ENCODE results near the gene ADCYAP1R1. TPM values are rescaled to one million over a fixed set of nuclear protein-coding genes. Genes with fewer than 3 reads are reported as not detected.

The ADCYAP1R1 gene
- total RNA-seq, 1 experiment from 2014 or later, result 8.9 TPM

DNA sequence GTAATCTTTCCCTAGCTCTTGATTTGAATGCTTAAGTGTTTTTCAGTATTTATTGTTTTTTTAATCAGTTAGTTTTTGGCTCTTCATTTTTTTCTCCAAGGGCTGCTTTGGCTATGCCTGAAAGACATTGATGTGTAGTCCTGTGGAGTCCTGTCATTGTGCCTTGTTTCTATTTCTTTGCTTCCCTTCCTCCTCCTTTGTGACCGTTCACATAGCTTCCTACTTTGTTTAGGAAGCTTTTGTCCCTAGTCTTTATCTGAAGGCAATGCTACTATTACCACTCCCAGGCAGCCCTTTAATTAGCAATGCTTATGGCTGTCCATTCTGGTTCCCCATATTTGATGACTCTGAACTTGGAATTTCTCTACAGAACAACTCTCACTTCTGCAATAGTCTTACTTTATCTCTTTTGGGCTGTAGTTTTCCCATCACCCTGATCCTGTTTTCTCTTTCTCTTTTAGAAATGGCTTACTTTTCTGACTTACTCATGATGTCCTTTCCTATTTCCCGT, 39.9 kb downstream of the ADCYAP1R1 start:
- Histone ChIP-seq H2AFZ (ENCODE audit: low read length) (no peak overlapping the region), H3K27ac (ENCODE audit: insufficient read length, low read depth, low read length) (no peak overlapping the region), H3K56ac (ENCODE audit: insufficient read length, low read depth, low read length) (no peak overlapping the region), H3K9ac (ENCODE audit: extremely low read depth, insufficient read length, low read length) (no peak overlapping the region), H2BK15ac (ENCODE audit: low read depth, low read length) (no peak overlapping the region), H3K27me3 (ENCODE audit: insufficient read depth, low read length) (no peaks in the 10 kb centered on the region), H2BK120ac (ENCODE audit: low read depth, low read length, poor library complexity, severe bottlenecking) (no peak overlapping the region), H4K20me1 (ENCODE audit: control insufficient read depth, insufficient read depth, insufficient read length) (no peaks in the 10 kb centered on the region), H3K14ac (ENCODE audit: insufficient read depth, low read length) (no peak overlapping the region), H4K8ac (replicated peaks; ENCODE audit: insufficient read length, low read depth, low read length) (no peak overlapping the region), H3K18ac (ENCODE audit: insufficient read length, low read depth, low read length) (no peak overlapping the region), H3K23me2 (ENCODE audit: insufficient read length, low read depth, low read length, poor library complexity, severe bottlenecking) (no peaks in the 10 kb centered on the region), H3K4ac (ENCODE audit: low read depth, low read length) (no peak overlapping the region), H2AK5ac (ENCODE audit: insufficient read length, low read length) (no peak overlapping the region), H3K4me1 (ENCODE audit: insufficient read depth, low read length) (no peaks in the 10 kb centered on the region), H3T11ph (ENCODE audit: low read length) (no peak overlapping the region), H3K79me1 (ENCODE audit: insufficient read depth, low read depth, low read length, poor library complexity, severe bottlenecking) (no peaks in the 10 kb centered on the region), H2BK5ac (ENCODE audit: insufficient read length, low read length) (no peak overlapping the region), H2BK12ac (ENCODE audit: insufficient read length, low read depth, low read length) (no peak overlapping the region), H3K9me3 (ENCODE audit: control insufficient read depth, low read depth, low read length) (no peaks in the 10 kb centered on the region), H4K5ac (ENCODE audit: insufficient read length, low read depth, low read length) (no peak overlapping the region), H4K91ac (ENCODE audit: insufficient read length, low read depth, low read length) (no peak overlapping the region), H3K4me2 (ENCODE audit: insufficient read depth, insufficient read length, low read length) (no peak overlapping the region), H3K79me2 (ENCODE audit: insufficient read depth, low read length) (no peaks in the 10 kb centered on the region), H2BK20ac (ENCODE audit: low read depth, low read length, poor library complexity, severe bottlenecking) (no peak overlapping the region), H3K23ac (ENCODE audit: insufficient read length, low read depth, low read length) (no peak overlapping the region)
- Mint-ChIP-seq H3K4me1 (peaks cover 4 to 9% of the 10 kb centered on the region in 2 experiments), H3K27me3 (ENCODE audit: low read depth) (no peaks in the 10 kb centered on the region; the same call in 1 of the 2 replicates), H3K9me3 (no peaks in the 10 kb centered on the region), H3K36me3 (ENCODE audit: insufficient read depth in 1 of 3, low read depth in 3 of 3) (peaks cover 0 to 5% (median 0%) of the 10 kb centered on the region in 3 experiments; a peak in 2 of 7 replicates), H3K4me3 (no peak overlapping the region), H3K27ac (no peak overlapping the region)
- WGBS (ENCODE audit: extremely low coverage, insufficient read length, low lambda C conversion rate), result no CpG with 5 or more reads among the region's 2 CpGs
- no peak for DNase-seq
- TF ChIP-seq, protein P1, sequence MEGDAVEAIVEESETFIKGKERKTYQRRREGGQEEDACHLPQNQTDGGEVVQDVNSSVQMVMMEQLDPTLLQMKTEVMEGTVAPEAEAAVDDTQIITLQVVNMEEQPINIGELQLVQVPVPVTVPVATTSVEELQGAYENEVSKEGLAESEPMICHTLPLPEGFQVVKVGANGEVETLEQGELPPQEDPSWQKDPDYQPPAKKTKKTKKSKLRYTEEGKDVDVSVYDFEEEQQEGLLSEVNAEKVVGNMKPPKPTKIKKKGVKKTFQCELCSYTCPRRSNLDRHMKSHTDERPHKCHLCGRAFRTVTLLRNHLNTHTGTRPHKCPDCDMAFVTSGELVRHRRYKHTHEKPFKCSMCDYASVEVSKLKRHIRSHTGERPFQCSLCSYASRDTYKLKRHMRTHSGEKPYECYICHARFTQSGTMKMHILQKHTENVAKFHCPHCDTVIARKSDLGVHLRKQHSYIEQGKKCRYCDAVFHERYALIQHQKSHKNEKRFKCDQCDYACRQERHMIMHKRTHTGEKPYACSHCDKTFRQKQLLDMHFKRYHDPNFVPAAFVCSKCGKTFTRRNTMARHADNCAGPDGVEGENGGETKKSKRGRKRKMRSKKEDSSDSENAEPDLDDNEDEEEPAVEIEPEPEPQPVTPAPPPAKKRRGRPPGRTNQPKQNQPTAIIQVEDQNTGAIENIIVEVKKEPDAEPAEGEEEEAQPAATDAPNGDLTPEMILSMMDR (conservative IDR thresholded peaks at IDR 0.05), result no peak
